ENCODE measurements around the gene GDF10. TPM values are rescaled to one million over a fixed set of nuclear protein-coding genes. Genes with fewer than 3 reads are reported as not detected.

The GDF10 gene
- not detected in 2 replicates for total RNA-seq

GRCh38 chr10:47299611-47300428 is at the start of gene GDF10:
Gene GDF10 (plus strand): TSS chr10:47300197. CDS start chr10:47300652, 455 bp downstream.
- H3K27ac Mint-ChIP-seq: no peak within 1 kb of the TSS
- peaks cover 47% of the 10 kb centered on the region for H3K27me3 Mint-ChIP-seq
- ATAC-seq (ENCODE audit: low read depth) (no peak), DNase-seq (no peak)
- no peaks in the 10 kb centered on the region for H3K36me3 Mint-ChIP-seq (ENCODE audit: low read depth)
- intact Hi-C loops (cut with micrococcal nuclease): no loop called here
- H3K4me1 Mint-ChIP-seq: peaks cover 4% of the 10 kb centered on the region
- H3K4me3 Mint-ChIP-seq: peak within 1 kb of the TSS; percentile 29
- H3K9me3 Mint-ChIP-seq: no peaks in the 10 kb centered on the region
- TF ChIP-seq CTCF (IDR thresholded peaks at IDR 0.05): no peak
- ChIA-PET POLR2A (no interaction called here), CTCF (no interaction called here)

- intact Hi-C loops (cut with micrococcal nuclease): no loop called here
- ChIA-PET CTCF (no interaction called here), POLR2A (no interaction called here)
- Mint-ChIP-seq H3K9me3 (no peaks in the 10 kb centered on the region), H3K4me1 (peaks cover 12% of the 10 kb centered on the region), H3K36me3 (ENCODE audit: low read depth) (no peaks in the 10 kb centered on the region), H3K27me3 (no peaks in the 10 kb centered on the region), H3K27ac (no peak overlapping the region), H3K4me3 (no peak overlapping the region)
- no peak for TF ChIP-seq CTCF (IDR thresholded peaks at IDR 0.05)
- no peak for ATAC-seq (ENCODE audit: low read depth)
- no peak for DNase-seq
Measured at GRCh38 chr10:47252093-47252780, 47.8 kb upstream of the GDF10 start.

- peaks cover 21% of the 10 kb centered on the region for H3K4me1 Mint-ChIP-seq
- H3K36me3 Mint-ChIP-seq (ENCODE audit: low read depth): no peaks in the 10 kb centered on the region
- H3K9me3 Mint-ChIP-seq: no peaks in the 10 kb centered on the region
- no peak for TF ChIP-seq CTCF (IDR thresholded peaks at IDR 0.05)
- DNase-seq (no peak), ATAC-seq (ENCODE audit: low read depth) (no peak)
- POLR2A ChIA-PET: no interaction called here
- no peaks in the 10 kb centered on the region for H3K27me3 Mint-ChIP-seq
- no peak overlapping the region for H3K27ac Mint-ChIP-seq
- CTCF ChIA-PET: no interaction called here
- intact Hi-C loops (cut with micrococcal nuclease): no loop called here
- H3K4me3 Mint-ChIP-seq: no peak overlapping the region
Measured at GRCh38 chr10:47253030-47253637, 46.9 kb upstream of the GDF10 start.

- TF ChIP-seq CTCF (IDR thresholded peaks at IDR 0.05): no peak
- intact Hi-C loops (cut with micrococcal nuclease): no loop called here
- no peaks in the 10 kb centered on the region for H3K36me3 Mint-ChIP-seq (ENCODE audit: low read depth)
- peaks cover 27% of the 10 kb centered on the region for H3K4me1 Mint-ChIP-seq
- no peak for DNase-seq
- POLR2A ChIA-PET: no interaction called here
- CTCF ChIA-PET: no interaction called here
- H3K4me3 Mint-ChIP-seq: no peak overlapping the region
- no peaks in the 10 kb centered on the region for H3K9me3 Mint-ChIP-seq
- H3K27ac Mint-ChIP-seq: no peak overlapping the region
- ATAC-seq (ENCODE audit: low read depth): no peak
- no peaks in the 10 kb centered on the region for H3K27me3 Mint-ChIP-seq
Measured at GRCh38 chr10:47253651-47254375, 46.2 kb upstream of the GDF10 start.

GRCh38 chr10:47254611-47255010 is 45.4 kb upstream of the GDF10 start:
- POLR2A ChIA-PET: no interaction called here
- Mint-ChIP-seq H3K36me3 (ENCODE audit: low read depth) (no peaks in the 10 kb centered on the region), H3K27ac (no peak overlapping the region), H3K9me3 (no peaks in the 10 kb centered on the region), H3K27me3 (no peaks in the 10 kb centered on the region), H3K4me1 (peaks cover 35% of the 10 kb centered on the region), H3K4me3 (no peak overlapping the region)
- TF ChIP-seq CTCF (IDR thresholded peaks at IDR 0.05): no peak
- no peak for DNase-seq
- CTCF ChIA-PET: no interaction called here
- ATAC-seq (ENCODE audit: low read depth): no peak
- intact Hi-C loops (cut with micrococcal nuclease): no loop called here

All from activated B cell treated with CpG ODN at 0.5 μM for 24 hours (primary cell).